Measurements from ENCODE around the gene PRDM16.

- TF ChIP-seq CTCF (IDR thresholded peaks at IDR 0.05): no peak
- no peak for TF ChIP-seq EZH2 (IDR thresholded peaks at IDR 0.05; ENCODE audit: borderline replicate concordance, insufficient read depth, low read depth, low read length, poor library complexity, severe bottlenecking)
These were observed 150.2 kb downstream of the PRDM16 start for GRCh38 chr1:3219005-3219790.
